Testis (tissue), 3 donors: ENCODE results near the gene PDSS1. TPM values are rescaled to one million over a fixed set of nuclear protein-coding genes. Genes with fewer than 3 reads are reported as not detected.

Source experiments
- DNase-seq: peaks from one replicate; pipeline ENCODE4 v3.0.0-alpha.2; 2019
- H3K27ac ChIP-seq, 2 donors: fragments of 200-600 bp; sonication (generic); one replicate each; pipeline ENCODE4 v1.5.1; 2019
- H3K27me3 ChIP-seq: fragments of 200-600 bp; sonication (generic); one replicate; pipeline ENCODE4 v1.5.1; 2019
- H3K36me3 ChIP-seq: fragments of 200-600 bp; sonication (generic); one replicate; pipeline ENCODE4 v1.5.1; 2017; ENCODE audit warnings: low read depth; ENCODE audit errors: missing control alignments
- H3K4me1 ChIP-seq: fragments of 200-600 bp; sonication (generic); one replicate; pipeline ENCODE4 v1.5.1; 2019
- H3K4me3 ChIP-seq, 2 donors: fragments of 200-600 bp; sonication (generic); one replicate each; pipeline ENCODE4 v1.5.1; 2017 to 2019
- H3K9me3 ChIP-seq: fragments of 200-600 bp; sonication (generic); one replicate; pipeline ENCODE4 v1.5.1; 2017
- CTCF ChIP-seq, 3 experiments: fragments of 450-650 bp in 2 of 3; fragments of 200-600 bp in 1 of 3; sonication (generic) in 1 of 3; IDR thresholded peaks; one replicate each; pipeline ENCODE4 v1.5.1; 2016 to 2019; ENCODE audit warnings: antibody characterized with exemption in 3 of 3, mild to moderate bottlenecking in 2 of 3, moderate library complexity in 1 of 3
- POLR2A ChIP-seq: fragments of 450-650 bp; IDR thresholded peaks from one replicate; pipeline ENCODE4 v1.6.1; 2017; ENCODE audit warnings: antibody characterized with exemption, mild to moderate bottlenecking, moderate library complexity
- WGBS, 2 donors: methylation state at CpG; one replicate each; pipeline ENCODE4 v1.1.5; 2018; 5-methylcytosine and 5-hydroxymethylcytosine counted together
- intact Hi-C: fragments of 100-400 bp; cut with DNase I; formaldehyde crosslinking; loops from one replicate; pipeline ENCODE4 v1.15.1; 2023; ENCODE audit warnings: low total_unique reads
- polyA plus RNA-seq: library from polyadenylated mRNA; stranded (reverse); fragments of 350-450 nt; fragmentation: Illumina TruSeq; extraction: RNeasy Lipid Tissue Mini Kit (QIAGEN cat#74804); gene quantifications from one replicate; pipeline ENCODE4 v1.2.3, GENCODE V29; 2014; ENCODE audit warnings: low read depth, low replicate concordance; ENCODE audit not compliant: insufficient read depth
- total RNA-seq, 2 donors: library from RNA; depleted of rRNA; stranded (reverse); fragments of >200 nt; gene quantifications; one replicate each; pipeline ENCODE4 v1.2.3, GENCODE V29; 2016

The PDSS1 gene
- total and polyA plus RNA-seq, 3 donors from 2014 or later = 8.9 to 10.1 (median 9.6) TPM

GRCh38 chr10:26697922-26698608 is 564 bp downstream of the PDSS1 start:
- no peaks in the 10 kb centered on the region for H3K9me3 ChIP-seq
- intact Hi-C loops = no loop called here
- 1 to 3% methylated on average over 21 to 34 of the region's 42 CpGs for WGBS, 2 donors
- H3K27ac ChIP-seq = peak overlapping the region in 1 of 2 donors; percentile 87
- peaks cover 8% of the 10 kb centered on the region for H3K4me1 ChIP-seq
- H3K27me3 ChIP-seq = no peaks in the 10 kb centered on the region
- no peak for TF ChIP-seq POLR2A
- TF ChIP-seq CTCF (IDR thresholded peaks at IDR 0.05) = no peak
- H3K36me3 ChIP-seq = no peaks in the 10 kb centered on the region
- no peak for DNase-seq
- H3K4me3 ChIP-seq = peak overlapping the region; percentile 75 to 96

GRCh38 chr10:26698909-26699308 is 1.4 kb downstream of the PDSS1 start:
- intact Hi-C loops = no loop called here
- no peak overlapping the region for H3K4me3 ChIP-seq
- H3K36me3 ChIP-seq = no peaks in the 10 kb centered on the region
- WGBS, 2 donors = 63 to 70% methylated on average over 2 of the region's 2 CpGs
- TF ChIP-seq POLR2A (no peak), CTCF (IDR thresholded peaks at IDR 0.05) (no peak)
- H3K27me3 ChIP-seq = no peaks in the 10 kb centered on the region
- H3K4me1 ChIP-seq = peaks cover 8% of the 10 kb centered on the region
- no peak overlapping the region for H3K27ac ChIP-seq
- DNase-seq = no peak
- H3K9me3 ChIP-seq = no peaks in the 10 kb centered on the region

GRCh38 chr10:26699631-26700030 is 2.1 kb downstream of the PDSS1 start:
- WGBS, 2 donors = 94 to 96% methylated on average over 7 of the region's 7 CpGs
- Histone ChIP-seq H3K4me3 (no peak overlapping the region), H3K4me1 (peaks cover 8% of the 10 kb centered on the region), H3K27ac (no peak overlapping the region), H3K9me3 (no peaks in the 10 kb centered on the region), H3K27me3 (no peaks in the 10 kb centered on the region), H3K36me3 (no peaks in the 10 kb centered on the region)
- no peak for DNase-seq
- TF ChIP-seq CTCF (IDR thresholded peaks at IDR 0.05) (no peak), POLR2A (no peak)
- intact Hi-C loops = no loop called here

- Histone ChIP-seq H3K4me3 (no peak overlapping the region), H3K27ac (no peak overlapping the region), H3K36me3 (no peaks in the 10 kb centered on the region), H3K4me1 (peaks cover 8% of the 10 kb centered on the region), H3K27me3 (no peaks in the 10 kb centered on the region), H3K9me3 (no peaks in the 10 kb centered on the region)
- intact Hi-C loops = no loop called here
- DNase-seq = no peak
- TF ChIP-seq CTCF (IDR thresholded peaks at IDR 0.05) = no peak
- no peak for TF ChIP-seq POLR2A
- WGBS, 2 donors = 71 to 74% methylated on average over 3 to 4 of the region's 4 CpGs
These were observed 3.6 kb downstream of the PDSS1 start for GRCh38 chr10:26700884-26701630.
